Measurements from ENCODE around the gene PRPSAP1.
"Not testable (repeated sequence)": the region's sequence is repeated elsewhere in the genome, so short reads cannot be mapped to it uniquely, and the experiment has no call there.

Gene PRPSAP1

GRCh38 chr17:76382803-76383545 lies 29.3 kb upstream of the PRPSAP1 start:
- peak; percentile 16 for DNase-seq (ENCODE audit: low read depth)

- DNase-seq (ENCODE audit: low read depth), result no peak
Observed at GRCh38 chr17:76382351-76382802, 28.7 kb upstream of the PRPSAP1 start.

- DNase-seq (ENCODE audit: low read depth), result no peak
Observed at GRCh38 chr17:76381633-76382350, 28.1 kb upstream of the PRPSAP1 start.

- DNase-seq (ENCODE audit: low read depth), result no peak
Observed at GRCh38 chr17:76379646-76380376, 26.1 kb upstream of the PRPSAP1 start.

- no peak for DNase-seq (ENCODE audit: low read depth)
Observed at GRCh38 chr17:76379275-76379641, 25.5 kb upstream of the PRPSAP1 start.

- no peak for DNase-seq (ENCODE audit: low read depth)
Observed at GRCh38 chr17:76378548-76379274, 25.0 kb upstream of the PRPSAP1 start.

- no peak for DNase-seq (ENCODE audit: low read depth)
Observed at GRCh38 chr17:76376318-76377133, 22.8 kb upstream of the PRPSAP1 start.

- DNase-seq (ENCODE audit: low read depth), result no peak
Observed at GRCh38 chr17:76371656-76372628, 18.2 kb upstream of the PRPSAP1 start.

GRCh38 chr17:76370261-76370993 lies 16.7 kb upstream of the PRPSAP1 start:
- no peak for DNase-seq (ENCODE audit: low read depth)

GRCh38 chr17:76369804-76370203 lies 16.1 kb upstream of the PRPSAP1 start:
- DNase-seq (ENCODE audit: low read depth), result no peak

GRCh38 chr17:76369379-76369778 lies 15.7 kb upstream of the PRPSAP1 start:
- no peak for DNase-seq (ENCODE audit: low read depth)

- DNase-seq (ENCODE audit: low read depth), result no peak
Observed at GRCh38 chr17:76368545-76368944, 14.8 kb upstream of the PRPSAP1 start.

GRCh38 chr17:76367642-76368041 lies 13.9 kb upstream of the PRPSAP1 start:
- DNase-seq (ENCODE audit: low read depth), result no peak

GRCh38 chr17:76366247-76366646 lies 12.5 kb upstream of the PRPSAP1 start:
- DNase-seq (ENCODE audit: low read depth), result no peak

- DNase-seq (ENCODE audit: low read depth), result no peak
Observed at GRCh38 chr17:76365256-76365903, 11.7 kb upstream of the PRPSAP1 start.

- no peak for DNase-seq (ENCODE audit: low read depth)
Observed at GRCh38 chr17:76363107-76363842, 9.6 kb upstream of the PRPSAP1 start.

GRCh38 chr17:76360461-76360860 lies 6.7 kb upstream of the PRPSAP1 start:
- no peak for DNase-seq (ENCODE audit: low read depth)

GRCh38 chr17:76359776-76360175 lies 6.1 kb upstream of the PRPSAP1 start:
- not testable (repeated sequence) for DNase-seq (ENCODE audit: low read depth)
